Neural progenitor cell (in vitro differentiated cells): ENCODE results near the gene DROSHA. TPM values are rescaled to one million over a fixed set of nuclear protein-coding genes. Genes with fewer than 3 reads are reported as not detected.
"Not testable (repeated sequence)": the region's sequence is repeated elsewhere in the genome, so short reads cannot be mapped to it uniquely, and the experiment has no call there.

ENCODE experiments used
- DNase-seq: peaks from one replicate; pipeline ENCODE4 v3.0.0-alpha.2; 2016; ENCODE audit warnings: low spot score
- H2AFZ ChIP-seq: fragments of 200-600 bp; sonication (generic); replicated peaks from 2 replicates; pipeline ENCODE4 v1.6.1; 2016; ENCODE audit warnings: antibody characterized with exemption
- H3F3A ChIP-seq: fragments of 200-600 bp; sonication (generic); 2 replicates; pipeline ENCODE4 v1.6.1; 2016; ENCODE audit warnings: antibody characterized with exemption, low read depth
- H3K27ac ChIP-seq: fragments of 200-600 bp; sonication (generic); 2 replicates; pipeline ENCODE4 v1.5.1; 2016; ENCODE audit warnings: mild to moderate bottlenecking
- H3K27me3 ChIP-seq: fragments of 200-600 bp; sonication (generic); 2 replicates; pipeline ENCODE4 v1.6.1; 2016; ENCODE audit warnings: mild to moderate bottlenecking, moderate library complexity
- H3K36me3 ChIP-seq: fragments of 200-600 bp; sonication (generic); 2 replicates; pipeline ENCODE4 v1.5.1; 2016
- H3K4me1 ChIP-seq: fragments of 200-600 bp; sonication (generic); 2 replicates; pipeline ENCODE4 v1.6.1; 2016; ENCODE audit warnings: mixed run types
- H3K4me2 ChIP-seq: fragments of 200-600 bp; sonication (generic); 2 replicates; pipeline ENCODE4 v1.6.1; 2016
- H3K4me3 ChIP-seq: fragments of 200-600 bp; sonication (generic); 2 replicates; pipeline ENCODE4 v1.5.1; 2016
- H3K79me2 ChIP-seq: fragments of 200-600 bp; sonication (generic); 2 replicates; pipeline ENCODE4 v1.6.1; 2016; ENCODE audit warnings: low read depth
- H3K9ac ChIP-seq: fragments of 200-600 bp; sonication (generic); 2 replicates; pipeline ENCODE4 v1.6.1; 2016
- H3K9me3 ChIP-seq: fragments of 200-600 bp; sonication (generic); 2 replicates; pipeline ENCODE4 v1.5.1; 2016; ENCODE audit warnings: low read depth
- H4K20me1 ChIP-seq: fragments of 200-600 bp; sonication (generic); 2 replicates; pipeline ENCODE4 v1.6.1; 2016; ENCODE audit warnings: low read depth
- H3K27ac Mint-ChIP-seq: 3 replicates; pipeline ENCODE4 v1.8.0; 2021; ENCODE audit warnings: mixed read lengths
- H3K27me3 Mint-ChIP-seq: 2 replicates; pipeline ENCODE4 v1.8.0; 2022; ENCODE audit warnings: low read depth, mild to moderate bottlenecking, inconsistent platforms, moderate library complexity, mixed read lengths; ENCODE audit not compliant: insufficient read depth
- H3K36me3 Mint-ChIP-seq: 3 replicates; pipeline ENCODE4 v1.8.0; 2021; ENCODE audit warnings: mixed read lengths
- H3K4me1 Mint-ChIP-seq: 3 replicates; pipeline ENCODE4 v1.8.0; 2021; ENCODE audit warnings: mixed read lengths
- H3K4me3 Mint-ChIP-seq: 3 replicates; pipeline ENCODE4 v1.8.0; 2021; ENCODE audit warnings: mild to moderate bottlenecking, moderate library complexity, mixed read lengths
- H3K9me3 Mint-ChIP-seq: 3 replicates; pipeline ENCODE4 v1.8.0; 2020; ENCODE audit warnings: mixed read lengths
- CTCF ChIP-seq: fragments of 200-600 bp; sonication (generic); IDR thresholded peaks from 2 replicates; pipeline ENCODE4 v1.5.1; 2017; ENCODE audit warnings: antibody characterized with exemption, mild to moderate bottlenecking
- EZH2 ChIP-seq: fragments of 200-600 bp; sonication (generic); IDR thresholded peaks from 2 replicates; pipeline ENCODE4 v1.6.1; 2017; ENCODE audit warnings: antibody characterized with exemption, mild to moderate bottlenecking, moderate library complexity
- EZH2phosphoT487 ChIP-seq: fragments of 200-600 bp; sonication (generic); IDR thresholded peaks from 2 replicates; pipeline ENCODE4 v1.6.1; 2017; ENCODE audit warnings: antibody characterized with exemption
- total RNA-seq: library from RNA; depleted of rRNA; stranded (reverse); fragments of >200 nt; gene quantifications from 2 replicates; pipeline ENCODE4 v1.2.3, GENCODE V29; 2015; ENCODE audit warnings: low replicate concordance

The DROSHA gene
- total RNA-seq, 1 donor from 2014 or later = 80.3 TPM

GRCh38 chr5:31396611-31397295 is 135.1 kb downstream of the DROSHA start:
- Histone ChIP-seq H3K27me3 (no peaks in the 10 kb centered on the region), H4K20me1 (no peaks in the 10 kb centered on the region), H3K4me1 (peaks cover 14% of the 10 kb centered on the region), H3K9ac (no peak overlapping the region), H3K79me2 (no peaks in the 10 kb centered on the region), H3K36me3 (no peaks in the 10 kb centered on the region), H3K27ac (no peak overlapping the region), H3F3A (peaks cover 15% of the 10 kb centered on the region), H2AFZ (no peak overlapping the region), H3K9me3 (no peaks in the 10 kb centered on the region), H3K4me3 (no peak overlapping the region), H3K4me2 (no peak overlapping the region)
- no peak overlapping the region for H3K4me3 Mint-ChIP-seq
- H3K27ac Mint-ChIP-seq = no peak overlapping the region
- H3K4me1 Mint-ChIP-seq = peaks cover 14% of the 10 kb centered on the region
- peaks cover 12% of the 10 kb centered on the region for H3K36me3 Mint-ChIP-seq
- no peak for DNase-seq
- no peaks in the 10 kb centered on the region for H3K27me3 Mint-ChIP-seq
- H3K9me3 Mint-ChIP-seq = no peaks in the 10 kb centered on the region
- TF ChIP-seq EZH2phosphoT487 = no peak
- no peak for TF ChIP-seq CTCF
- no peak for TF ChIP-seq EZH2

GRCh38 chr5:31395450-31396045 is 136.3 kb downstream of the DROSHA start:
- Histone ChIP-seq H3K4me1 (peaks cover 14% of the 10 kb centered on the region), H3F3A (peaks cover 11% of the 10 kb centered on the region)
- DNase-seq, H3K27ac Mint-ChIP-seq, H3K36me3 ChIP-seq, H3K27me3 Mint-ChIP-seq, H3K27ac ChIP-seq, H3K79me2 ChIP-seq, H3K27me3 ChIP-seq, H3K9me3 Mint-ChIP-seq, H3K36me3 Mint-ChIP-seq, H4K20me1 ChIP-seq, H3K4me3 Mint-ChIP-seq, H3K4me3 ChIP-seq, H2AFZ ChIP-seq, H3K4me2 ChIP-seq, H3K9ac ChIP-seq, H3K9me3 ChIP-seq: not testable (repeated sequence)
- peaks cover 14% of the 10 kb centered on the region for H3K4me1 Mint-ChIP-seq

DNA sequence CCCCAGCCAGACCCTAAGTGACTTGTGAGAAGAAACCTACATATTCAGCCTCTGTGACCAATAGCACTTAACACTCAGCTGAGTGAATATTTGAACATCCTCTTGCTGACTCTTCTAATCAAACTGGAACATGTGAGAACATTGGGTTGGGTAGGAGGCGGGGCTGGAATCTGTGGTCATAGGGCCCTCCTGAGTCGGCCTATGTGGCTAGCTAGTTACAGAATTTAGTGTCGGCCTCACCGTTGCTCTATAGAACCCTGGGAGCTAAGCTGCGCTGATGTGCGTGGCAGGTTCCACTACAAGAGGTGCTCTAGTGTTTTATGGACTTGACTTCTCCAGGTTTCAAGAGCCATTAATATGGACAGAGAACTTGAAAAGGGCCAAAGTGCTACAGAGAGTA is 138.8 kb downstream of the DROSHA start:
- TF ChIP-seq EZH2 = no peak
- TF ChIP-seq EZH2phosphoT487 = no peak
- TF ChIP-seq CTCF = no peak
- no peak overlapping the region for H3K27ac Mint-ChIP-seq
- H4K20me1 ChIP-seq = no peaks in the 10 kb centered on the region
- peaks cover 4% of the 10 kb centered on the region for H3K9me3 Mint-ChIP-seq
- no peak overlapping the region for H3K27ac ChIP-seq
- H3K4me1 ChIP-seq = peaks cover 13% of the 10 kb centered on the region
- peaks cover 7% of the 10 kb centered on the region for H3F3A ChIP-seq
- no peaks in the 10 kb centered on the region for H3K9me3 ChIP-seq
- peaks cover 5% of the 10 kb centered on the region for H3K27me3 Mint-ChIP-seq
- DNase-seq = no peak
- H3K79me2 ChIP-seq = no peaks in the 10 kb centered on the region
- peaks cover 2% of the 10 kb centered on the region for H3K36me3 Mint-ChIP-seq
- H3K27me3 ChIP-seq = no peaks in the 10 kb centered on the region
- H3K4me1 Mint-ChIP-seq = peaks cover 14% of the 10 kb centered on the region
- no peak overlapping the region for H3K4me2 ChIP-seq
- no peak overlapping the region for H3K4me3 Mint-ChIP-seq
- no peak overlapping the region for H3K9ac ChIP-seq
- peak overlapping the region; percentile 68 for H2AFZ ChIP-seq
- H3K36me3 ChIP-seq = no peaks in the 10 kb centered on the region
- H3K4me3 ChIP-seq = no peak overlapping the region

- Mint-ChIP-seq H3K9me3 (peaks cover 8% of the 10 kb centered on the region), H3K36me3 (no peaks in the 10 kb centered on the region)
- H3K4me2 ChIP-seq = no peak overlapping the region
These were observed 139.8 kb downstream of the DROSHA start for GRCh38 chr5:31392061-31392460.

More at GRCh38 chr5:31392061-31392460, 139.8 kb downstream of the DROSHA start:
- H3K9ac ChIP-seq = no peak overlapping the region
- no peaks in the 10 kb centered on the region for H3K27me3 ChIP-seq
- H3K27ac Mint-ChIP-seq = no peak overlapping the region
- no peaks in the 10 kb centered on the region for H3K79me2 ChIP-seq
- no peaks in the 10 kb centered on the region for H3F3A ChIP-seq
- no peaks in the 10 kb centered on the region for H4K20me1 ChIP-seq
- H2AFZ ChIP-seq = no peak overlapping the region
- TF ChIP-seq CTCF = no peak
- no peak for TF ChIP-seq EZH2
- no peak for TF ChIP-seq EZH2phosphoT487
- H3K4me1 ChIP-seq = peaks cover 4% of the 10 kb centered on the region
- no peak for DNase-seq
- peaks cover 14% of the 10 kb centered on the region for H3K4me1 Mint-ChIP-seq
- no peak overlapping the region for H3K27ac ChIP-seq
- no peak overlapping the region for H3K4me3 Mint-ChIP-seq
- no peaks in the 10 kb centered on the region for H3K36me3 ChIP-seq
- H3K4me3 ChIP-seq = no peak overlapping the region
- H3K27me3 Mint-ChIP-seq = peaks cover 8% of the 10 kb centered on the region
- H3K9me3 ChIP-seq = no peaks in the 10 kb centered on the region
